ENCODE measurements around the gene PGPEP1. TPM values are rescaled to one million over a fixed set of nuclear protein-coding genes. Genes with fewer than 3 reads are reported as not detected.

The PGPEP1 gene
- total and polyA plus RNA-seq, 2 donors (not counting 3 experiments of a cell fraction or from before 2014, with no cell fraction given) = 9.9 to 27.2 TPM

GRCh38 chr19:18362934-18363542 lies 22.6 kb downstream of the PGPEP1 start:
- Histone ChIP-seq H3K4me3 (replicated peaks in 1 of 3; ENCODE audit: insufficient read depth in 1 of 3, low read depth in 1 of 3, low read length in 3 of 3) (no peak overlapping the region), H3K4me1 (ENCODE audit: control insufficient read depth, extremely low read depth, insufficient read depth, low read length) (peaks cover 28% of the 10 kb centered on the region), H3K27ac (ENCODE audit: insufficient read depth, low read depth, low read length) (peak overlapping the region; percentile 91), H3K9ac (replicated peaks; ENCODE audit: extremely low read depth, insufficient read depth, low read length) (no peak overlapping the region), H3K9me1 (replicated peaks; ENCODE audit: control insufficient read depth, extremely low read depth, insufficient read depth, low read length) (no peaks in the 10 kb centered on the region), H3K4me2 (ENCODE audit: insufficient read depth, low read length) (no peak overlapping the region), H3K79me2 (ENCODE audit: control insufficient read depth, insufficient read depth, low read length) (no peaks in the 10 kb centered on the region), H3K36me3 (ENCODE audit: control insufficient read depth in 2 of 2, extremely low read depth in 1 of 2, insufficient read depth in 2 of 2, low read length in 2 of 2) (no peaks in the 10 kb centered on the region), H3K27me3 (ENCODE audit: control insufficient read depth in 2 of 2, insufficient read depth in 2 of 2, low read length in 2 of 2) (no peaks in the 10 kb centered on the region), H4K20me1 (replicated peaks; ENCODE audit: control insufficient read depth, extremely low read depth, insufficient read depth, low read length) (no peaks in the 10 kb centered on the region), H3K9me3 (replicated peaks; ENCODE audit: control insufficient read depth, insufficient read depth, low read length) (no peaks in the 10 kb centered on the region), H2AFZ (ENCODE audit: low read depth, low read length) (no peak overlapping the region)
- no peak for DNase-seq (ENCODE audit: low read depth, low spot score)
- no peak for TF ChIP-seq MAX (IDR thresholded peaks at IDR 0.05; ENCODE audit: insufficient read depth, insufficient read length)
- TF ChIP-seq FOS (IDR thresholded peaks at IDR 0.05; ENCODE audit: borderline replicate concordance, insufficient read depth, low read length) = no peak
- TF ChIP-seq POLR2A (IDR thresholded peaks at IDR 0.05; ENCODE audit: low read depth, low read length) = no peak
- no peak for TF ChIP-seq JUN (IDR thresholded peaks at IDR 0.05; ENCODE audit: borderline replicate concordance, insufficient read depth, insufficient read length, low read depth)
- no peak for TF ChIP-seq EZH2 (IDR thresholded peaks at IDR 0.05; ENCODE audit: borderline replicate concordance, low read depth, low read length, severe bottlenecking)
- TF ChIP-seq POLR2AphosphoS5 (IDR thresholded peaks at IDR 0.05; ENCODE audit: insufficient read depth, low read depth, low read length) = no peak
- TF ChIP-seq CTCF (IDR thresholded peaks at IDR 0.05; ENCODE audit: extremely low read depth in 1 of 2, insufficient read depth in 1 of 2, low read depth in 1 of 2, low read length in 2 of 2) = no peak
- no peak for TF ChIP-seq MYC (IDR thresholded peaks at IDR 0.05; ENCODE audit: low read depth, low read length)
- TF ChIP-seq GATA2 (IDR thresholded peaks at IDR 0.05; ENCODE audit: insufficient read depth, insufficient read length, low read depth, low read length) = no peak
- intact Hi-C loops (cut with micrococcal nuclease) (no loop called here), dilution Hi-C loops (cut with MboI; ENCODE audit: extremely low pct_ligation_motif_present, low sequenced_read_pairs) (no loop called here)
- FAIRE-seq = no peak
- POLR2A ChIA-PET = interaction anchor here (0.6 to 6.5 kb wide), 3 partner anchors 17 to 82 kb away, joined by 3 to 87 read pairs (median 15); partner anchors contain the start of genes GDF15 and JUND
- CTCF ChIA-PET = interaction anchor here (0.7 to 3.6 kb wide), 7 partner anchors 13 to 155 kb away, joined by 3 to 52 read pairs (median 4); partner anchors contain the start of gene GDF15
- BruUV-seq (replicated peaks) = no TSS peak
